ENCODE data around the gene COBL.

DNA sequence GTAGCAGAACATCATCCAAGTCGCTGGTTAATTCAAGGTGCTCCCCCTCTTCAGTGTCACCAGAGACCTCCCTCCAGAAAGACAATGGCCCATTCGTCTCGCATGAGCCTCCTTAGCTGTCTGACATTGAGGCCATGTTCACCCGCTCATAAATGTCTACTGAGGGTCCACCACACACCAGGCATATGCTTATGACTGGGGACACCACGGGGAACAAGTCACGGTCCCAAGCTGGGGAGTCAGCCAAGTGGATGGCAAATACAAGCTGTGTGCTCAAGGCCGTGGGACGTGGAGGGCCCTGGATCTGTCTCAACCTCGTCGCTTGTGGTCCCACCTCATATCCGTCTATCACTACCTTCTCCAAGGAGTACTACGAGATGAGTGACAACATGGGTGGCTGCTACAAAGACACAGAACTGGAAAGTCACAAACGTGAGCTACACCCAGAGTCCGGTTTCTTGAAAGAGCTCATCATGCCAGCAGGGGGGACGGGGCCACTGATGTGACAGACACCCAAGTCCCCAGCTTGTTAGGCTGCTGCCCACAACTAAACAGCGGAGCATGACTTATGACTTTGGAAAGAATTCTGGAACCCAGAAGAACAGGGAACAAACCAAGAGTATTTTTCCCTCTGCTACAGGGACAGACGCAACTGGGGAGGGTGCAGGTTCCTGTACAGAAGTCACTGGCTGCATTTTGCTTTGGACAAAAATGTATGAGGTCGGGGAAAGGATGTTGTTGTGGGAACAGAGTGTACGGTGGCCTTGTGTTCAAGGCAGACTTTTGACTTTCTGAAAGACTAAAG lies 189.6 kb downstream of the COBL start:
- TF ChIP-seq FOXA1 (IDR thresholded peaks at IDR 0.05): no peak
- no peak for TF ChIP-seq TARDBP (IDR thresholded peaks at IDR 0.05)
